Activated effector memory CD4-positive, alpha-beta T cell treated with Interleukin-2 at 50 U/mL for 16 hours (primary cell): ENCODE results near the gene PIP4K2C.
A peak's percentile ranks its signal among the peaks of the same experiment; 100 is the strongest.
"Not testable (repeated sequence)": the region's sequence is repeated elsewhere in the genome, so short reads cannot be mapped to it uniquely, and the experiment has no call there.

Experiments
- DNase-seq: peaks from one replicate; pipeline ENCODE4 v3.0.0-alpha.2; 2020

Gene PIP4K2C

GRCh38 chr12:57623811-57624390, 32.9 kb downstream of the PIP4K2C start:
- DNase-seq: no peak

GRCh38 chr12:57624441-57625220, 33.6 kb downstream of the PIP4K2C start:
- no peak for DNase-seq

- DNase-seq: no peak
Measured at GRCh38 chr12:57625261-57626032, 34.5 kb downstream of the PIP4K2C start.

GRCh38 chr12:57626111-57626920, 35.3 kb downstream of the PIP4K2C start:
- DNase-seq: no peak

- no peak for DNase-seq
Measured at GRCh38 chr12:57626921-57627445, 36.0 kb downstream of the PIP4K2C start.

- no peak for DNase-seq
Measured at GRCh38 chr12:57627501-57628279, 36.7 kb downstream of the PIP4K2C start.

- DNase-seq: no peak
Measured at GRCh38 chr12:57628280-57629191, 37.5 kb downstream of the PIP4K2C start.

GRCh38 chr12:57629897-57630471, 39.0 kb downstream of the PIP4K2C start:
- no peak for DNase-seq

- no peak for DNase-seq
Measured at GRCh38 chr12:57630891-57631433, 40.0 kb downstream of the PIP4K2C start.

GRCh38 chr12:57631566-57632072, 40.6 kb downstream of the PIP4K2C start:
- no peak for DNase-seq

- no peak for DNase-seq
Measured at GRCh38 chr12:57632073-57632957, 41.3 kb downstream of the PIP4K2C start.

GRCh38 chr12:57632958-57633840, 42.2 kb downstream of the PIP4K2C start, which contains the start of gene B4GALNT1:
Gene B4GALNT1 (minus strand): TSS chr12:57633201. CDS start chr12:57632132, 1,069 bp downstream.
- DNase-seq: peak; percentile 49

- DNase-seq: not testable (repeated sequence)
Measured at GRCh38 chr12:57636731-57637130, 45.7 kb downstream of the PIP4K2C start.

GRCh38 chr12:57637364-57637763, 46.4 kb downstream of the PIP4K2C start:
- no peak for DNase-seq

GRCh38 chr12:57638096-57638495, 47.1 kb downstream of the PIP4K2C start:
- no peak for DNase-seq

- DNase-seq: no peak
Measured at GRCh38 chr12:57640175-57641042, 49.4 kb downstream of the PIP4K2C start.
